ENCODE results near the gene FBXO8. TPM values are rescaled to one million over a fixed set of nuclear protein-coding genes. Genes with fewer than 3 reads are reported as not detected.

Gene FBXO8
- polyA plus RNA-seq, 5 donors = 22.7 to 31.3 (median 30.2) TPM

DNA sequence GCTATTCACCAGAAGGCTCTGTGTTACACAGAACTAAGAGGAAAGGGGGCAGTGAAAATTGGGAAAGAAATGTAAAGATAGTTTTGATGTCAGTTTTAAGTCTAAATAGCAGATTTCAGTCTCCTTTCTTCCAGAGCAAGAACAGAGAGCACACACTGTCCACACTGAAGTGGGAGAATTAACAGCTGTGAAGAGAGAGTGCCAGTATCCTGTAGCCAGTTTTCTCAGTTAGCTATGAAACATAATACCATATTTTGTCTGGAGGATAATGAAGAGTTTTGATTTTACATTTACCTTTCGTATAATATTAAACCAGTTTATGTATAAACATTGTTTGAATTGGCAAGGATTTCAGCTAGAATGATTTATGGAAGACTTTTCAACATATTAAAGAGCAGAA lies 35.1 kb downstream of the FBXO8 start:
- no peak for DNase-seq

DNA sequence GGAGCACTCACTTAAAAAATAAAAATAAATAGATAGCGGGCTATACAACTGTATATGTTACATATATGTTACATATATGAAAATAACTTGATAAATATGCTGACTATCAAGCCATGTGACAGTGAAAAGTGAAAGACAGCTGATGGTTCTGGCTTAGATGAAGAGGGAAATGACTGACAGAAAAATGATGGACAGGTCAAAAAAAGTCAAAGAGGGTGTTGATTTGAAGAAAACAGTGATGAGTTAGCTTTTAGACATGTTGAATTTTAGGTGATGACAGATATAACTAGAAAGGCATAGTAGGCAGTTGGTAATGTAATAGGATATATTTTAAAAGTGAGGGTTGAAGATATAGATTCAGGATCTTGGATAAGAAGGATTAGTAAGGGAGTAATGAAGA lies 37.8 kb downstream of the FBXO8 start:
- no peak for DNase-seq

DNA sequence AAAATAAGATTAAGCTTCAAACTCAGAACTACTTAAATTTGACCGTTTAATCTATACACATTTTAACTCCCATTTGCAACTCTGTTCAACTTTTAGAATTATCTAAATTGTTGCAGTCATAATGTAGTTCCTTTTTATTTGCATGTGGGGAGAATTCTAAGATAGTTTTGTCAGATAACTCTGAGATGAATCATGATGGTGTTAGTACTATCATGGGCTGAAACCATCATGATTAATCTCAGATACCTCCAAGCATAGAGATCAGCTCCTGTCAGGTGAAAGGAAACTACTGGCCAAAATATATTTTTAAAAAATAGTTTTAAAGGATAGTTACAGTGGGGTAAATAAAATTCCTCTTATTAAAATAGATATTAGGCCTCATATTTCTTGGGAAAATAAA lies 39.0 kb downstream of the FBXO8 start:
- DNase-seq = no peak

DNA sequence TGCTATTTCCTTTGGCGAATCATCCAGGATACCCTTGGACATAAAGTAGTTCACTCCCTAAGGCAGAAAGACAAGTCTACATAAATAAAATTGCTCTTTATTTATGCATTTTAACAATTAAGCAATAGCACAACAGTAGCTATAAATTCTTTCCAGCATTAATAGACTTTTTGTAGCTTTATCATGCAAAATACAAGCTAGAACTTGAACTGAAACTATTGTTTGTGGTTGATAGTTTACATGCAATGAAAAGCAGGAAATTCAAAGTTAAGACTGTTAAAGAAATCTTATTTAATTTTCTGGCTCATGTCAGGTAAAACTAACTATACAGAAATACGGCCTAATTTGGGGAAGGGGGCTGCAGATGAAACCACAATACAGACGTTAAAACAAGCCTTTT lies 42.3 kb downstream of the FBXO8 start:
- no peak for DNase-seq

DNA sequence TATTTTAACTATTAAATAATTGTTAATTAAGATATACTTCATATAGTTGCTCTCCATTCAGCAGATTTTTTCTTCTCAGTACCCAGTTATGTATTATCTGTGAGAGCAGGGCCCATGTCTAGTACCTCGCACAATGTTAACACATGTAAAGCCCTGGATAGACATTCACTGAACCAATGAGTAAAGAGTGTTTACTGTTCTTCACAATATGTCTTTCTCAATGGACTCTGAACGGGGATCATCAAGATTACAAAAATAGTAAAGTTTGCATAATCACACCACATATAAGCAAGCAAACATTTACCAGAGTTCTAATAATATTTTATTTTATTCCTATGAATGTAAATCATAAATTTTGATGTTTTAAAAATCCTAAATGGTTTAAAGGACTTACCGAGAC lies 47.1 kb downstream of the FBXO8 start:
- DNase-seq = no peak

DNA sequence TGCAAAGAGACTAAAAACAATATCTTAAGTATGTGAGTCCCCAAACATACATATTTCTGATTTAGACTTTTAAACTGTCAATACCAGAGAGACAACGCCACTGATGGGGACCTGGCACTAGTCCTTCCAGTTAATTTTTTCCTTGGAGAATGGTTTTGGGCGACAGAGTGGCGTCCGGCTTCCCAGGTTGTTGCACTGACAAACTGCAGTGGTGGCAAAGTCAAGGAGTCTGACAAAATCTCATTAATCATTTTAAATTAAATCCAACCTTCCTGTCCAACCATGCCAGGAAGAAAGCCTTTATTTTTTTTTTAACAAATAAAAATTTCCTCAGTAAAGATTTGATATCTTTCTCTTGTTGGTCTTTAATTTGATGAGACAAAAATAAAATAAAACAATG lies 52.8 kb downstream of the FBXO8 start:
- DNase-seq = no peak

DNA sequence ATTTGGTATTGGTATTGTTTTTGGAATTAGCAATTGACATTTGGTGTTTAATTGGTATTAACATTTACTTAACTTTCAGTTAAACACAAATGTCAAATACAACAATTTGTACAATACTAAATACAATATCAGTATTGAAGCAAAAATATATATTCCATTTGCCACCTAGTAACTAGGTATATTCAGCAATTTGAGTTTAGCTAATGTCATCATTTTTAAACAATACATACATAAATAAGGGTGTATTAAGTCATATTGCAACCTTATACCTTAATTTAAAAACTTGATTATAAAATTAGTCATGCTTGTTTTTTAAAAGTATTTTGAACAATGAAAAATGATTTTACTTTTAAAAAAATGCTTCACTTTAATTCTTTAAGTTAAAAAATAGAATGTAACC lies 53.3 kb downstream of the FBXO8 start:
- DNase-seq = no peak

DNA sequence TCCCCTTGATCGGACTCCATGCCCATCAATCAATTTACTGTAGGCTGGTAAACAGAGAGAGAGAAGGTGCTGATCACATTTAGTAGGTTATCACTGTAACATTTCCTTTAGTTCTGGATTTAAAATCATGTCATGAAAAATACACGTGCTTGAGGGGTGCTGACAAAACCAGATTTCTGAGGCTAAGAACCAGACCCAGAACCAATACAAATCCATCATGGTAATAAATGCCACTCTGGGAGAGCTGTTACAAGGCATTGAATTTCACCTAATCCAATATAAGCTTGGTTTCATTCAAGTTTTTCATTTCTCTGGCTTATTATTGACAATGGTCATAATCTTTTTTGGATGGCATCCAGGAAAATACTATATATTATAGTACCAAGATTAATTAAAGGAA lies 54.5 kb downstream of the FBXO8 start:
- no peak for DNase-seq

DNA sequence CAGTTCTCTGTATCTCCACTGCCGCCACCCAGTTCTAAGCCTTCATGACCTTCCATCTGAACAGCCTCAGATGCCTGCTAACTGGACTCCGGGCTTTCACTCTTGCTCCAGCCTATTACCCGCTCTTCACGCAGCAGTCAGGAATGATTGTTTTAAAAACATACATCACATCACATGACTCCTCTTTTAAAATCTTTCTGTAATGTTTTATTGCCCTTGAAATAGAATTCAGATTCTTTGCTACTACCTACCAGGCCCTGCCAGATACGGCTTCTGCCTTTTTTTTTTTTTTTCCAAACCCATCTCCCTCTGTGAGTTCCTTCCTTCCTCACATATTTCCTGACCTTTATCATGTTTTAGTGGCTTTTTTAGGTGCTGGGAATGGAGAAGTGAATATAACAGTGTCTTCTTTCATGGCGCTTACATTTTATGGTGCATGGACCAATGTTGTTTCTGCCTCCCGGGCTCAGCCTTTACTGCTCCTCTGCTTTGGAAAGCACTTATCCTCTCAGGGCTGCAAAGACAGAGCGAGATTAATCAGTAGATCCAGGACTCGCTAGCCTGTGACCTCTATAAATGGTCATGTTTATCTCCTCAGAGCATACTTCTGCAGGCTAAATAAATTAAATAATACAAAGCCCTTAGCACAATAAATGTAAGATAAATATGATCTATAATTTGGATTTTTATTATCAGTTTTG lies 58.0 kb downstream of the FBXO8 start:
- DNase-seq = no peak

DNA sequence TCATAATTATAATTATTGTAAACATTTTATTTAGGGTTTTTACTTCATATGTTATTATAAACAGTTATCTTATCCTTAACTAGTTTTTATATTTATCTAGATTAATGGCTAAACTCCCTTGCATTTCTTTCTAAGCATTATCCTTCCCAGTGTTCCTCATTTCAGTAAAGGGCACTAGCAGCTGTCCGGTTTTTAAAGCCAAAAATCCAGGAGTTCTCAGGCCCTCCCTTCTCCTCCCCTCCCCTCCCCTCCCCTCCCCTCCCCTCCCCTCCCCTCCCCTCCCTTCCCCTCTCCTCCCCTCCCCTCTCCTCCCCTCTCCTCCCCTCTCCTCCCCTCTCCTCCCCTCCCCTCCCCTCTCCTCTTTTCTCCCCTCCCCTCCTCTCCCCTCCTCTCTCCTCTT lies 58.9 kb downstream of the FBXO8 start:
- no peak for DNase-seq

DNA sequence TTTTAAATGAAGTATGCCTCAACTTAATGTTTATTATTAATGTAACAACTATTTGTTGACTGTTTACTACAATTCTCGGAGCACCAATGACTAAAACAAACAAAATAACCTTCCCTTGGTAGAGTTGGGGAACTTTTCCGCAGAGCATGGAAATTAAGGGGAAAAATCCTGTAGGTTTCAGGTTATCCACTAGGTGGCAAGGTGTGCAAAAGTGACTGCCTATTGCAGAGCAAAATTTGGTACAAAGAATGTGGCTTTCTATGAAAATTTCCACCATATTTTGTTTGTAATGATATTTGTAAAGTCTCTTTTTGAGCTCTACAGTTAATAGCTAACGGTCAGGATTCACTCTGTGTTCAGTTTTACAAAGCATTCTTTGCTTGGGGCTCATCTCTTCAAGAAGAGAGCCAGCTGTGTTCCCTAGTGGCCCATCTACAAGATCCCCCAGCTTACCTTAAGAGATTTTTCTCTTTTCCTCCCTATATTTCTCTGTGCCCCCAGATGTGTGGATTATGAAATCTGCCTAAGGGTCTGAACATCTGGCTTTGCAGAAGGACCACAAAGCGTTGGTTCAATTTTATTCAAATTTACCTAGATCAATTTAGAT lies 61.1 kb downstream of the FBXO8 start:
- DNase-seq = no peak

DNA sequence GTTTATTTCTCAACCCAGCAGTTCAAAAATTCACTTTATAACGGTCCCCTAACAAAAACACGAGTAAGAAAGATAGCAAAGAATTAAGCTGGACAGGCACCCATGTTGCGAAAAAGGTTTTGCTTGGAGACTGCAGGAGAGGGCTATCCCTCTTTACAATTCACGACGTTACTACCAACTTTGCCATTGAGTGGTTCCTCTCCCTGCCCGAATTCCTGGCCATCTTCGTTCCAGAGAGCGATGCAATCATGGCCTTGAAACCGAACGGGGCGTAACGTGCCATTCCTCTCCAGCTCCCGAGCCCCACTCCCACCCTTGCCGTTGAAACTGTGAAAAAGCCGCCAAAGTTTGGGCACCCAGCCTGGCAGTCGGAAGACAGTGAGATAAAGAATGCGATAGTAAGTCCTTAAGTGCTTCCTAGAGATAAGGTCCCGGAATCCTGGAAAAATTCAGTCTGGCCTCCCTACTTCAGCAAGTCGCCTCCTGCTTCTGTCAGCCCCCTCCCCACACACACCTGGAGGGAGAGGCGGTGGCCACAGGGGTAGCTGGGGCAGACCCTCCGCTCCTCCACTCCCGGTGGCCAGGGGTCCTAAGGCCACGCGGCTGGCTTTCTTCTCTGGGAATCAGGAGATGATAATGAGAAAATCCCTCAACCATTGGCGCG lies 65.2 kb downstream of the FBXO8 start:
- DNase-seq = no peak

DNA sequence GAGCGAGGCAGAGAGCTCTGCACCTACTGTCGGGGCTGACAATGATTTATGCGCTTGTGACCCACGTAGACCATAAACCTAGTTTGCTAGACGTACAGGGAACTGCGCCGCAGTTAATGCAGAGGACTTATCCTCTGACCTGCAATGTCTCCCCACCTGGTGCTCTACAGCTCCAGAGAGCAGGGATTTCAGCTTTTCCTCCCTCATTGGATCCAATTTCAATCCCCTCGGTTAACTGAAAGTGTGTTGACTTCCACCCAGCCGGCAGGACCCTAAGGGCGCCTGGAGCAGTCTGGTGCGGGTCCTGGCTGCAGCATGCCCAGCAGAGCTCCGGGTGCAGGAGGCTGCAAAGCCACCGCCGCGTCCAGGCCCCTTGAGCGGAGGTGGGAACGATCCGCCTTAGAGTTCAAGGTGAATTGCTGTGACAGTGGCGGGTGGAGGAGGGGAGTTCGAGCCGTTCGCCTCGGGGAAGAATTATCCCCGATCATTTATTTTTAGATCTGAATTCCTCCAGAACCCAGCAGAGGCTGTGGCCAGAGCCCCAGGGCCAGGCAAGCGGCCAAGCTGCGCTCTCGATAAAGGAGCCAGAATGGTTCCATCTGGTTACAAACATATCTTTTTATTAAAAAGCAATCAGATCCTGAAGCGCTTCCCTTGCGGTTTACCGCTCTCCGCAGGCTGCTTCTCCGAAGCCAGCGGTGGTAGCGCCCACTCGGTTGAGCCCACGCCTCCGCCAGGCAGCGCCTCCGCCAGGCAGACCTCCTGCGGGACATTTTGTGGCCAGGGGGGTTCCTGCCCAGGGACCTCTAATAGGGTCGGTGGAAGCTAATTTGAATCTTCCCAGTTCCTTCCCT lies 66.0 kb downstream of the FBXO8 start:
- no peak for DNase-seq

DNA sequence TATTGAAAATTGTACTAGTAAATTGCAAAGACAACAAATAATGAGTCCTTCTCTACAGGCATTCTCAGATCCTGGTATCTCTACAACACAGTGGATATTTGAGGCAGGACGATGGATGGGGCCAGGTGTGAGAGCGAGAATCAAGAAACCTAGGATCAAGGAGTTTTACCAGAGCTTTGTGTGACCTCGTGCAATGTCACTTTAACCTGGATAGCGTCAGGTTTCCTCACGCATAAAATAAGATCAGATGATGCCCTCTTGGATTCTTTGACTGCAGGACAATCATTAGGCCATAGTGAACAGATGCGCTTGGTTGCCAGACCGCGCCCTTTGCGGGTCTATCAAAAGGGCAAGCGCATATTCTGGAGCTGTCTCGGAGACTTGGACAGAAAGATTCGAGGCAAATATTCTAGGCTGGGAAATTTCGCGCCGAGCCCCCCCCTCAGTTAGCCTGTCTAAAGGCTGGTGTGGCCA lies 66.6 kb downstream of the FBXO8 start:
- no peak for DNase-seq

DNA sequence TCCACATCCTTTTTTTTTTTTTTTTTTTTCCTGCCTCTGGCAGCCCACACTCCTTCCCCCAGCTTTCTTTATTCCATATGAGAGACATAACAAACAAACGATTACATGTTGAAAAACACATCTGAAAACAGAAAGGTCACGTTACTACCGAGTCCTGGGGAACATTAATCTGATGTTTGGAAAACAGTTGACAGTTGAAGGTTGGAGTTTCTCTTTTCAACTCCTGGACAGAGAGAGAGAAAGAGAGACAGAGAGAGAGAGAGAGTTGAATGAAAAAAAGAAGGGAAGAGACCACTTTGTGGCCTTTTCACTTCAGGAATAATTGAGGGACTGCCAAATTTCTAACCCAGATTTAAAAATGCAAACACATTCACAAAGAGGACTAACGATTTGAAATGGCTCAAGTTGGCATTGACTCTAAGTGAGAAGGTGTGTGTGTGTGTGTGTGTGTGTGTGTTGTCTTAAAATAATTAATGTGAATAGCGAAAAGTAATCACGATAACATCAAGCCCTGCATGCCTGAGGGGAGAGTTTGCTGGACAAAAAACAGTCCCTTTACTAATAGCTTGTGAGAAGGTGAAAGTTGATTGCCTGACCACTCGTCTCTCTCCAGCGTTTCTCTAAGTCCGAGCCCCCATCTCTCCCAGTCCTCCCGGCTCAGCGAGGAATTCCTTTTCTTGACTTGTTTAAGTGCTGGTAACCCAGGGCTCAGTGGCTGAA lies 67.3 kb downstream of the FBXO8 start:
- DNase-seq = no peak

DNA sequence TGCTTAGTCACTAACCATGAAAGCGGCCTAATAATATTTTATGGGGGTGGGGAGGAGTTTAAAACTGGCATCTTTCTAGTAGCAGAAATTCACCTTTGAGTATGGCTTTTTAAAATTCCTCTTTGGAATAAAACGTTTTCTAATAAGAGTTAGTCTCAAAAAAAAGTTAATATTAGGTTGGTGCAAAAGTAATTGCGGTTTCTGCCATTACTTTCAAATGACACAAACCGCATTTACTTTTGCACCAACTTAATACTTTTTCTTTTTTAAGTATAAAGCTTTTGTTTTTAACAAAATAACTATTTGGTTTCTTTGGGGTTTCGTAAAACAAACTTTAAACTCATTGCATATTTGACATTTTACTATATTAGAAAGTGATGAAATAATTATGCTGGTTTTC lies 68.4 kb downstream of the FBXO8 start:
- no peak for DNase-seq

DNA sequence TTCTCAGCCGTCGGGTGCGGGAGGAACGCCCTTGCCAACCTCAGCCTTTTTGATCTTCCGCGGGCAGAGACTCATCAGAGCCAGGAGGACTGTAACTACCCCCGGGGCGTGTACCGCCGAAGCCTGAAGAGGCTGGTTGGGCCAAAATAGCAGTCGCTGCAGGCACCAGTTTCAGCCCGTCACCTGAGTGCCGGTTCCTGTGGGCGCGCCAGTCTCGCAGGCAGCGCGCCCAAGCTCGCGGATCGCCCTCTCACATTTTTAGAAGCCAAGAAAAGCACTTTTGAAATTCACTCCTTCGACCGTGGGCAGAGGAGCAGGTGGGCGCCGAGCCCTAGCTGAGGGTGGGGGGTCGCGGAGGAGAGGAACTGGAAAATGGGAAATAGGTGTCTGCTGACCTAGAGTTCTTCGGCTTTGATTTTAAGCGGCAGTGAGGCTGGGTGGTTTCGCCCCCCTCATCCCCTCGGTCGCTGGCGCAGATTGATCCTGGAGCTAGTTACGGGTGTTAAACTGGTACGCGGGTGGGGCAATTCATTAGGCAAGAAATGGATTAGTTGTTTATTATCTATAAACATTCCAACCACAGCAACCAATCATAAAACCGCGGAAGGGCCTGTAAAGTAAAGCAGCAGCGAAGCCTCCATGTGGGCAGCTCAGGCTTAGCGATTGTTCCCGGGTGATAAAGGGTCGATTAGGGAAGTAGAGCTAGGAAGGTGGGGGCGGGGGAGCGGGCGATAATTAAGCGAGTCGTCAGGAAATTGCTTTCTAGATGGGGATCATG lies 69.2 kb downstream of the FBXO8 start:
- DNase-seq = no peak

DNA sequence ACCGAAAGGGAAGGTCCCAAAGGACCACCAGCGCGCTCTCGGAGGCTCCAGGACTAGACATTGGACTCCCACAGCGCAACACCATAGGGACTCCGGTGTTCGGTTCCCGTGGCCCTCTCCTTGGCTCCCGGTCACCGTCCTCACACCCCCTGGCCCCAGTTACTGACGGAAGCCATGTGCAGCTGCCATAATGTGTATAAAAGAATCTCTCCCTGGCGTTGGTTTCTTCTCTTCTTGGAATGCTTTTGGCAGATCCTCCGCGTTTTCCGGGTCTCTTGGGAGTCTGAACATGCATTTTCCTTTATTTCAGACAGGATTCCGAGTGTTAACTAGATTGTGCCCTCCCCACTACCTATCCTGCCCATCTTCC lies 69.8 kb downstream of the FBXO8 start:
- no peak for DNase-seq

DNA sequence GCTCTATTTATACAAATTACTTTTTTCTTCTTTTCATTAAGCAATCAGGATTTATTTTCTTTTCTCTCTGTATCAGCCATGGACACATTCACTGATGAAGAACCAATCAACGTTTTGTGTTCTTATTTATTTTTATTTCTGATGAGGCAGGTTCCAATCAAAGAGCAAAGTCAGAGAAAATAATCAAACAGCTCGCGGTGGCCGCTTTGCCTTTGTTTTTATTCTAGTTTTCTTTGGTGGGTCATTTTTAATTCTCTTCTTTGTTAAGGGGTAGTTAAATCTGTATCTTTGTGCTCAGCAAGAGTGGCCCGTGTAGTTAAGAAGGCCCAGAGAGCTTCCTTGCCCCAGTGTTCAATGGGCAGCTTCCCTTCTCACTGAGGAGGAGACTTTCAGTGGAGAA lies 71.4 kb downstream of the FBXO8 start:
- DNase-seq = no peak

DNA sequence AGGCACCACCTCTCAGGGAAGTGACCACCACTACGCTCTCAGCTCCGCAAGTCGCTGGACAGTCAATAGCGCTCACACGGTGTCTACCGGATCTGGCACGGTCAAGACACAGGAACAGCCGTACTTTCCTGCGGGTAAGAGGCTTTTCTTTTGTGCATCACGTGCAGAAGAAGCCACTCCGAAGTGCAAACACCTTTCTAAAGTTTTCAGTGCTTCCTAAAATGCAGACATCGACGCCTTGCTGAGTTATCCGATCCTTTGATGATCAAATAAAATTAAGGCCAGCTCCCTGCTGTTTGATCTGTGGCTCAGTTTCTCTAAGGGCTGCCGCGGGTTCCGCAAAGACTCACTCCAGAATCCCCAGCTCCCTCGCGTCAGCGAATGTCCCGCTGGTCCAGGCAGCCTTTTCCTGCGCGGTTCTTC lies 71.8 kb downstream of the FBXO8 start:
- DNase-seq = no peak

DNA sequence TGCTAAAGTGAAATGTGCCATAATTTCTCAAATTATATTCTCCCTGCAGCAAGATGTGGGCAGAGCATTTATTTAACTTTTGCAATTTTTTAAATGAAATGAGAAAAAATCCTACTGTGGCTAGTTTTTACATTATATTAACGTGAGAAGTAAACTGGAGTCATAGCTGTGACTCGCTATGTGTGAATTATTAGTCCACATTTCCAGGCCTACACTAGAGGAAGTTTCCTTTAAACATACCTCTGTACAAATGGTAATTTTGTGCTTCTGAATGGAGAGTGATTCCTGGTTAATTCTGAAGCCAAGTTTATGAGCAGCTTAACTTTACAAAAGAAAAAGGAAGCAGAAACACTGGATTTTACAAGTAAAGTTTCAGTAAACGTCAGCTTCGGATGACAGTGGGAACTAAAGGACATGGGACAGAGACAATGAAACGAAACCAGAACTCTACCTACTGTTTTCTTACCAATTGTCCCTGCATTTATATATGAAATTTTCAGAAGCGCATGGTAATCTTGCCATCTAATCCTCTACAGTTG lies 72.4 kb downstream of the FBXO8 start:
- no peak for DNase-seq

Data from right lung (tissue), 5 donors.